ENCODE results near the gene SFSWAP.
"Not testable (repeated sequence)": the region's sequence is repeated elsewhere in the genome, so short reads cannot be mapped to it uniquely, and the experiment has no call there.

SFSWAP gene

GRCh38 chr12:131701705-131702572 is 9.0 kb upstream of the SFSWAP start:
- TF ChIP-seq CTCF (conservative IDR thresholded peaks at IDR 0.05; ENCODE audit: low read depth, low read length): no peak
- DNase-seq (ENCODE audit: low read depth): no peak

GRCh38 chr12:131702573-131702877 is 8.4 kb upstream of the SFSWAP start:
- no peak for TF ChIP-seq CTCF (conservative IDR thresholded peaks at IDR 0.05; ENCODE audit: low read depth, low read length)
- DNase-seq (ENCODE audit: low read depth): no peak
- H3K4me3 ChIP-seq (ENCODE audit: low read depth, low read length): no peak overlapping the region

More at GRCh38 chr12:131701705-131702572, 9.0 kb upstream of the SFSWAP start:
- H3K4me3 ChIP-seq (ENCODE audit: low read depth, low read length): no peak overlapping the region

GRCh38 chr12:131703161-131703560 is 7.7 kb upstream of the SFSWAP start:
- DNase-seq (ENCODE audit: low read depth): no peak
- no peak overlapping the region for H3K4me3 ChIP-seq (ENCODE audit: low read depth, low read length)
- TF ChIP-seq CTCF (conservative IDR thresholded peaks at IDR 0.05; ENCODE audit: low read depth, low read length): no peak

- no peak overlapping the region for H3K4me3 ChIP-seq (ENCODE audit: low read depth, low read length)
- no peak for DNase-seq (ENCODE audit: low read depth)
- TF ChIP-seq CTCF (conservative IDR thresholded peaks at IDR 0.05; ENCODE audit: low read depth, low read length): no peak
Measured at GRCh38 chr12:131704509-131704908, 6.4 kb upstream of the SFSWAP start.

- DNase-seq (ENCODE audit: low read depth); H3K4me3 ChIP-seq (ENCODE audit: low read depth, low read length): not testable (repeated sequence)
Measured at GRCh38 chr12:131706709-131707108, 4.2 kb upstream of the SFSWAP start.

GRCh38 chr12:131709226-131709625 is 1.7 kb upstream of the SFSWAP start:
- no peak overlapping the region for H3K4me3 ChIP-seq (ENCODE audit: low read depth, low read length)
- DNase-seq (ENCODE audit: low read depth): no peak
- TF ChIP-seq CTCF (conservative IDR thresholded peaks at IDR 0.05; ENCODE audit: low read depth, low read length): no peak

- DNase-seq (ENCODE audit: low read depth): peak; percentile 5
- peak overlapping the region; percentile 95 for H3K4me3 ChIP-seq (ENCODE audit: low read depth, low read length)
- TF ChIP-seq CTCF (conservative IDR thresholded peaks at IDR 0.05; ENCODE audit: low read depth, low read length): no peak
Measured at GRCh38 chr12:131711551-131712205, 788 bp downstream of the SFSWAP start.
